HEK293 (cell line): ENCODE measurements around the gene RNF11.
"Not testable (repeated sequence)": the region's sequence is repeated elsewhere in the genome, so short reads cannot be mapped to it uniquely, and the experiment has no call there.

Experiments used
- CTCF ChIA-PET: fragments of 350-600 bp; formaldehyde crosslinking; extraction: SDS; loops from one replicate; lab custom pipeline; 2021; ENCODE audit warnings: antibody characterized with exemption; lab: Yijun Ruan, JAX
- POLR2A ChIA-PET: fragments of 300-600 bp; formaldehyde crosslinking; extraction: SDS; loops from one replicate; lab custom pipeline; 2020; ENCODE audit warnings: antibody characterized with exemption, inconsistent platforms; lab: Yijun Ruan, JAX
- H3K27ac ChIP-seq: fragments of 200-500 bp; sonication (Bioruptor generic); 2 replicates; pipeline ENCODE4 v1.5.1; 2014; ENCODE audit warnings: low read depth, low read length, control low read depth, inconsistent platforms; ENCODE audit errors: extremely low read depth
- H3K36me3 ChIP-seq, 2 experiments: fragments of 200-500 bp in 1 of 2; sonication (Bioruptor generic) in 1 of 2; 1 replicate in 1 of 2; 2 replicates in 1 of 2; pipeline ENCODE4 v1.5.1; 2014 to 2017; ENCODE audit warnings: inconsistent platforms in 2 of 2, low read length in 2 of 2; ENCODE audit not compliant: control insufficient read depth in 2 of 2, insufficient read depth in 1 of 2
- H3K4me1 ChIP-seq: fragments of 200-500 bp; sonication (Bioruptor generic); 2 replicates; pipeline ENCODE4 v1.5.1; 2014; ENCODE audit warnings: mild to moderate bottlenecking, low read length, inconsistent platforms; ENCODE audit not compliant: control insufficient read depth, insufficient read depth
- H3K4me3 ChIP-seq: 2 replicates; pipeline ENCODE4 v1.5.1; 2011; ENCODE audit warnings: low read depth, mild to moderate bottlenecking, control low read depth, low read length, moderate library complexity
- H3K9me3 ChIP-seq: fragments of 200-500 bp; sonication (Bioruptor generic); 2 replicates; pipeline ENCODE4 v1.5.1; 2014; ENCODE audit warnings: low read depth, low read length, inconsistent platforms; ENCODE audit not compliant: control insufficient read depth, insufficient read depth
- OVOL3 ChIP-seq: fragments of 450-650 bp; formaldehyde crosslinking; IDR thresholded peaks from 2 replicates; pipeline ENCODE4 v1.5.1; 2016; ENCODE audit warnings: missing biosample characterization, missing genetic modification characterization
- SP7 ChIP-seq: fragments of 450-650 bp; formaldehyde crosslinking; IDR thresholded peaks from 2 replicates; pipeline ENCODE4 v1.5.1; 2016; ENCODE audit warnings: missing biosample characterization, missing genetic modification characterization
- ZNF121 ChIP-seq: fragments of 450-650 bp; formaldehyde crosslinking; IDR thresholded peaks from 2 replicates; pipeline ENCODE4 v1.5.1; 2016; ENCODE audit warnings: missing biosample characterization, missing genetic modification characterization
- ZNF133 ChIP-seq: fragments of 450-650 bp; formaldehyde crosslinking; IDR thresholded peaks from 2 replicates; pipeline ENCODE4 v1.5.1; 2016; ENCODE audit warnings: missing biosample characterization, missing genetic modification characterization
- ZNF184 ChIP-seq: fragments of 450-650 bp; IDR thresholded peaks from 2 replicates; pipeline ENCODE4 v1.5.1; 2018; ENCODE audit warnings: missing biosample characterization, mild to moderate bottlenecking, missing genetic modification characterization
- ZNF514 ChIP-seq: fragments of 450-650 bp; formaldehyde crosslinking; IDR thresholded peaks from 2 replicates; pipeline ENCODE4 v1.5.1; 2016; ENCODE audit warnings: missing biosample characterization, missing genetic modification characterization
- ZNF529 ChIP-seq: fragments of 450-650 bp; formaldehyde crosslinking; IDR thresholded peaks from 2 replicates; pipeline ENCODE4 v1.5.1; 2017; ENCODE audit warnings: missing genetic modification characterization, missing biosample characterization; ENCODE audit not compliant: insufficient replicate concordance
- ZNF610 ChIP-seq: fragments of 450-650 bp; formaldehyde crosslinking; IDR thresholded peaks from 2 replicates; pipeline ENCODE4 v1.5.1; 2016; ENCODE audit warnings: missing biosample characterization, missing genetic modification characterization, borderline replicate concordance
- ZNF707 ChIP-seq: fragments of 450-650 bp; formaldehyde crosslinking; IDR thresholded peaks from 2 replicates; pipeline ENCODE4 v1.5.1; 2016; ENCODE audit warnings: missing biosample characterization, missing genetic modification characterization
- ZNF747 ChIP-seq: fragments of 450-650 bp; formaldehyde crosslinking; IDR thresholded peaks from 2 replicates; pipeline ENCODE4 v1.5.1; 2016; ENCODE audit warnings: missing biosample characterization, missing genetic modification characterization
- ZNF76 ChIP-seq: fragments of 450-650 bp; formaldehyde crosslinking; IDR thresholded peaks from 2 replicates; pipeline ENCODE4; 2016; ENCODE audit warnings: low read depth, missing biosample characterization, missing genetic modification characterization, borderline replicate concordance
- ZNF776 ChIP-seq: fragments of 450-650 bp; formaldehyde crosslinking; IDR thresholded peaks from 2 replicates; pipeline ENCODE4 v1.5.0; 2017; ENCODE audit warnings: missing biosample characterization, missing genetic modification characterization, borderline replicate concordance
- ZNF791 ChIP-seq: fragments of 450-650 bp; formaldehyde crosslinking; IDR thresholded peaks from 2 replicates; pipeline ENCODE4 v1.5.1; 2016; ENCODE audit warnings: missing biosample characterization, missing genetic modification characterization
- ZSCAN4 ChIP-seq: fragments of 450-650 bp; formaldehyde crosslinking; IDR thresholded peaks from 2 replicates; pipeline ENCODE4 v1.5.1; 2017; ENCODE audit warnings: missing biosample characterization, missing genetic modification characterization
- ZXDB ChIP-seq: fragments of 450-650 bp; formaldehyde crosslinking; IDR thresholded peaks from 2 replicates; pipeline ENCODE4 v1.5.1; 2016; ENCODE audit warnings: missing biosample characterization, missing genetic modification characterization
- TF ChIP-seq, protein P1 (sequence below): fragments of 450-650 bp; formaldehyde crosslinking; IDR thresholded peaks from 2 replicates; pipeline ENCODE4 v1.5.1; 2017; ENCODE audit warnings: missing biosample characterization, mild to moderate bottlenecking, missing genetic modification characterization, moderate library complexity
- TF ChIP-seq, protein P2 (sequence below): fragments of 450-650 bp; formaldehyde crosslinking; IDR thresholded peaks from 2 replicates; pipeline ENCODE4 v1.5.1; 2016; ENCODE audit warnings: missing biosample characterization, missing genetic modification characterization, borderline replicate concordance
- TF ChIP-seq, protein P3 (sequence below): fragments of 450-650 bp; formaldehyde crosslinking; IDR thresholded peaks from 2 replicates; pipeline ENCODE4 v1.5.1; 2016; ENCODE audit warnings: missing biosample characterization, missing genetic modification characterization

RNF11 gene

GRCh38 chr1:51222809-51223208, 13.3 kb upstream of the RNF11 start (continued):
- TF ChIP-seq, protein P1, sequence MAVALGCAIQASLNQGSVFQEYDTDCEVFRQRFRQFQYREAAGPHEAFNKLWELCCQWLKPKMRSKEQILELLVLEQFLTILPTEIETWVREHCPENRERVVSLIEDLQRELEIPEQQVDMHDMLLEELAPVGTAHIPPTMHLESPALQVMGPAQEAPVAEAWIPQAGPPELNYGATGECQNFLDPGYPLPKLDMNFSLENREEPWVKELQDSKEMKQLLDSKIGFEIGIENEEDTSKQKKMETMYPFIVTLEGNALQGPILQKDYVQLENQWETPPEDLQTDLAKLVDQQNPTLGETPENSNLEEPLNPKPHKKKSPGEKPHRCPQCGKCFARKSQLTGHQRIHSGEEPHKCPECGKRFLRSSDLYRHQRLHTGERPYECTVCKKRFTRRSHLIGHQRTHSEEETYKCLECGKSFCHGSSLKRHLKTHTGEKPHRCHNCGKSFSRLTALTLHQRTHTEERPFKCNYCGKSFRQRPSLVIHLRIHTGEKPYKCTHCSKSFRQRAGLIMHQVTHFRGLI (tag by site-specific recombination), result no peak
- no peak for TF ChIP-seq ZNF707 (tag by site-specific recombination)

- CTCF ChIA-PET, result interaction anchor here (0.6 to 1.2 kb wide), 3 partner anchors 32 to 198 kb away, joined by 3 read pairs; no protein-coding TSS in a partner anchor
- Histone ChIP-seq H3K4me1 (no peaks in the 10 kb centered on the region), H3K4me3 (no peak overlapping the region), H3K27ac (no peak overlapping the region), H3K36me3 (no peaks in the 10 kb centered on the region), H3K9me3 (no peaks in the 10 kb centered on the region)
- TF ChIP-seq ZSCAN4 (no peak), ZNF121 (tag by site-specific recombination) (peak; percentile 54; the same call in 1 of the 2 replicates)
- POLR2A ChIA-PET, result no interaction called here
Observed at GRCh38 chr1:51224255-51224654, 11.8 kb upstream of the RNF11 start.

DNA sequence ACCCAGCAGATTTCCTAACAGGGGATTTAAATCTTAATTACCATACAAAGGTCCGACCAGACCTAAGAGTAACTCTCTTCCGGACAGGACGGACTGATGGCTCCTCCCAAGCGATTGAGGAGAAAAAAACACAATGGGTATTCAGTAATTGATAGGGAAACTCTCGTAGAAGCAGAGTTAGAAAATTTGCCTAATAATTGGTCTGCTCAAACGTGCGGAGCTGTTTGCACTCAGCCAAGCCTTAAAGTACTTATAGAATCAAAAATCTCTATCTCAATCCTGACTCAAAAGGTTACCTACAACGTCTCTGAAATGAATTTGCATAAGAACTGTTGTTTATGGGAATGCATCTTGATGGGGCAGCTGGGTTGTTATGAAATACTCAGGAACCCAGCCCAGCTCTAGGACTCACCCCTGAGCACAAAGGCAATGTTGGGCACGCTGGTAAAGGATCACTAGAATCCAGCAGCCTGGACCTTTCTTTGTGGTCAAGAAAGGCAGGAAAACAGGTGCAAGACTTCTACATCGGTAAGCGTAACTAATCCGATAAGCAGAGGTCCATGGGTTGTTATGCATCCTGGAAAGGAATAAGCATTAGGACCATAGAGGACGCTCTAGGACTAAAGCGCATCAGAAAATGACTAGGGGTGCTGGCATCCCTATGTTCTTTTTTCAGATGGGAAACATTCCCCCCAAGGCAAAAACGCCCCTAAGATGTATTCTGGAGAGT, 8.7 kb upstream of the RNF11 start:
- H3K4me3 ChIP-seq, H3K36me3 ChIP-seq, H3K9me3 ChIP-seq, H3K27ac ChIP-seq, POLR2A ChIA-PET, H3K4me1 ChIP-seq: not testable (repeated sequence)
- CTCF ChIA-PET, result interaction anchor here (0.6 to 1.2 kb wide), 2 partner anchors 36 to 69 kb away, joined by 3 to 4 read pairs; no protein-coding TSS in a partner anchor

GRCh38 chr1:51228471-51228870, 7.6 kb upstream of the RNF11 start:
- POLR2A ChIA-PET, result not testable (repeated sequence)

GRCh38 chr1:51230501-51231078, 5.5 kb upstream of the RNF11 start:
- ChIA-PET POLR2A (no interaction called here), CTCF (no interaction called here)
- Histone ChIP-seq H3K4me3 (no peak overlapping the region), H3K27ac (no peak overlapping the region), H3K36me3 (no peaks in the 10 kb centered on the region), H3K9me3 (no peaks in the 10 kb centered on the region), H3K4me1 (peaks cover 4% of the 10 kb centered on the region; the same call in 1 of the 2 replicates)
- TF ChIP-seq ZNF133 (tag by site-specific recombination), result no peak
- TF ChIP-seq ZXDB (tag by site-specific recombination), result no peak
- TF ChIP-seq ZNF610, result no peak
- TF ChIP-seq ZNF514, result no peak
- no peak for TF ChIP-seq ZNF76
- TF ChIP-seq ZNF529 (tag by site-specific recombination), result no peak
- no peak for TF ChIP-seq ZNF747
- TF ChIP-seq ZNF791, result no peak
- no peak for TF ChIP-seq ZNF184
- TF ChIP-seq, protein P2, sequence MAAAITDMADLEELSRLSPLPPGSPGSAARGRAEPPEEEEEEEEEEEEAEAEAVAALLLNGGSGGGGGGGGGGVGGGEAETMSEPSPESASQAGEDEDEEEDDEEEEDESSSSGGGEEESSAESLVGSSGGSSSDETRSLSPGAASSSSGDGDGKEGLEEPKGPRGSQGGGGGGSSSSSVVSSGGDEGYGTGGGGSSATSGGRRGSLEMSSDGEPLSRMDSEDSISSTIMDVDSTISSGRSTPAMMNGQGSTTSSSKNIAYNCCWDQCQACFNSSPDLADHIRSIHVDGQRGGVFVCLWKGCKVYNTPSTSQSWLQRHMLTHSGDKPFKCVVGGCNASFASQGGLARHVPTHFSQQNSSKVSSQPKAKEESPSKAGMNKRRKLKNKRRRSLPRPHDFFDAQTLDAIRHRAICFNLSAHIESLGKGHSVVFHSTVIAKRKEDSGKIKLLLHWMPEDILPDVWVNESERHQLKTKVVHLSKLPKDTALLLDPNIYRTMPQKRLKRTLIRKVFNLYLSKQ, result no peak
- TF ChIP-seq, protein P3, sequence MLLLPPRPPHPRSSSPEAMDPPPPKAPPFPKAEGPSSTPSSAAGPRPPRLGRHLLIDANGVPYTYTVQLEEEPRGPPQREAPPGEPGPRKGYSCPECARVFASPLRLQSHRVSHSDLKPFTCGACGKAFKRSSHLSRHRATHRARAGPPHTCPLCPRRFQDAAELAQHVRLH, result no peak
- no peak for TF ChIP-seq OVOL3 (tag by site-specific recombination)
- no peak for TF ChIP-seq SP7 (tag by site-specific recombination)
- no peak for TF ChIP-seq ZNF776 (tag by site-specific recombination)

More at GRCh38 chr1:51228471-51228870, 7.6 kb upstream of the RNF11 start:
- H3K9me3 ChIP-seq, H3K4me1 ChIP-seq, H3K36me3 ChIP-seq, H3K27ac ChIP-seq, H3K4me3 ChIP-seq: not testable (repeated sequence)
- CTCF ChIA-PET, result interaction anchor here (0.6 kb wide), 1 partner anchor 68 kb away, joined by 4 read pairs; no protein-coding TSS in a partner anchor
